Measurements from ENCODE around the gene SYT7.

SYT7 gene

GRCh38 chr11:61560751-61561150 is 20.1 kb downstream of the SYT7 start:
- no peak for DNase-seq
- in situ Hi-C loops (cut with MboI; ENCODE audit: low pct_unique_long_range_greater_than_20kb, low sequenced_read_pairs): no loop called here

- in situ Hi-C loops (cut with MboI; ENCODE audit: low pct_unique_long_range_greater_than_20kb, low sequenced_read_pairs): no loop called here
- no peak for DNase-seq
Measured at GRCh38 chr11:61556621-61557020, 24.3 kb downstream of the SYT7 start.

GRCh38 chr11:61555978-61556377 is 24.9 kb downstream of the SYT7 start:
- no peak for DNase-seq
- in situ Hi-C loops (cut with MboI; ENCODE audit: low pct_unique_long_range_greater_than_20kb, low sequenced_read_pairs): no loop called here

- DNase-seq: no peak
- in situ Hi-C loops (cut with MboI; ENCODE audit: low pct_unique_long_range_greater_than_20kb, low sequenced_read_pairs): no loop called here
Measured at GRCh38 chr11:61555051-61555969, 25.6 kb downstream of the SYT7 start.

GRCh38 chr11:61554172-61554988 is 26.5 kb downstream of the SYT7 start:
- no peak for DNase-seq
- in situ Hi-C loops (cut with MboI; ENCODE audit: low pct_unique_long_range_greater_than_20kb, low sequenced_read_pairs): no loop called here

GRCh38 chr11:61553373-61554171 is 27.3 kb downstream of the SYT7 start:
- no peak for DNase-seq
- in situ Hi-C loops (cut with MboI; ENCODE audit: low pct_unique_long_range_greater_than_20kb, low sequenced_read_pairs): no loop called here

GRCh38 chr11:61552108-61552635 is 28.7 kb downstream of the SYT7 start:
- in situ Hi-C loops (cut with MboI; ENCODE audit: low pct_unique_long_range_greater_than_20kb, low sequenced_read_pairs): no loop called here

GRCh38 chr11:61551634-61552033 is 29.2 kb downstream of the SYT7 start:
- in situ Hi-C loops (cut with MboI; ENCODE audit: low pct_unique_long_range_greater_than_20kb, low sequenced_read_pairs): no loop called here
- no peak for DNase-seq

More at GRCh38 chr11:61552108-61552635, 28.7 kb downstream of the SYT7 start:
- no peak for DNase-seq

- in situ Hi-C loops (cut with MboI; ENCODE audit: low pct_unique_long_range_greater_than_20kb, low sequenced_read_pairs): no loop called here
- DNase-seq: no peak
Measured at GRCh38 chr11:61550665-61551227, 30.1 kb downstream of the SYT7 start.

GRCh38 chr11:61549662-61550568 is 31.0 kb downstream of the SYT7 start:
- DNase-seq: no peak
- in situ Hi-C loops (cut with MboI; ENCODE audit: low pct_unique_long_range_greater_than_20kb, low sequenced_read_pairs): no loop called here

- in situ Hi-C loops (cut with MboI; ENCODE audit: low pct_unique_long_range_greater_than_20kb, low sequenced_read_pairs): no loop called here
- no peak for DNase-seq
Measured at GRCh38 chr11:61549177-61549576, 31.7 kb downstream of the SYT7 start.

GRCh38 chr11:61547246-61547645 is 33.6 kb downstream of the SYT7 start:
- in situ Hi-C loops (cut with MboI; ENCODE audit: low pct_unique_long_range_greater_than_20kb, low sequenced_read_pairs): no loop called here
- DNase-seq: no peak

GRCh38 chr11:61546663-61547062 is 34.2 kb downstream of the SYT7 start:
- in situ Hi-C loops (cut with MboI; ENCODE audit: low pct_unique_long_range_greater_than_20kb, low sequenced_read_pairs): no loop called here
- DNase-seq: no peak

GRCh38 chr11:61545921-61546320 is 35.0 kb downstream of the SYT7 start:
- in situ Hi-C loops (cut with MboI; ENCODE audit: low pct_unique_long_range_greater_than_20kb, low sequenced_read_pairs): no loop called here
- DNase-seq: no peak

- DNase-seq: no peak
- in situ Hi-C loops (cut with MboI; ENCODE audit: low pct_unique_long_range_greater_than_20kb, low sequenced_read_pairs): no loop called here
Measured at GRCh38 chr11:61545341-61545740, 35.5 kb downstream of the SYT7 start.

- in situ Hi-C loops (cut with MboI; ENCODE audit: low pct_unique_long_range_greater_than_20kb, low sequenced_read_pairs): no loop called here
- DNase-seq: no peak
Measured at GRCh38 chr11:61544466-61544865, 36.4 kb downstream of the SYT7 start.

GRCh38 chr11:61543606-61544306 is 37.1 kb downstream of the SYT7 start:
- in situ Hi-C loops (cut with MboI; ENCODE audit: low pct_unique_long_range_greater_than_20kb, low sequenced_read_pairs): no loop called here
- no peak for DNase-seq
